Uterus (tissue), 2 donors: ENCODE measurements around the gene PELI2.

ENCODE experiments used
- POLR2A ChIP-seq, 2 donors: fragments of 450-650 bp; IDR thresholded peaks; one replicate each; pipeline ENCODE4 v1.6.1; 2016; ENCODE audit warnings: antibody characterized with exemption in 2 of 2, mild to moderate bottlenecking in 1 of 2, moderate library complexity in 1 of 2
- TF ChIP-seq, protein P1 (sequence below), 4 experiments: fragments of 200-600 bp in 2 of 4; fragments of 450-650 bp in 2 of 4; sonication (generic) in 2 of 4; IDR thresholded peaks; one replicate each; pipeline ENCODE4 v1.5.1; 2016 to 2019; ENCODE audit warnings: antibody characterized with exemption in 4 of 4, mild to moderate bottlenecking in 2 of 4, moderate library complexity in 1 of 4

DNA sequence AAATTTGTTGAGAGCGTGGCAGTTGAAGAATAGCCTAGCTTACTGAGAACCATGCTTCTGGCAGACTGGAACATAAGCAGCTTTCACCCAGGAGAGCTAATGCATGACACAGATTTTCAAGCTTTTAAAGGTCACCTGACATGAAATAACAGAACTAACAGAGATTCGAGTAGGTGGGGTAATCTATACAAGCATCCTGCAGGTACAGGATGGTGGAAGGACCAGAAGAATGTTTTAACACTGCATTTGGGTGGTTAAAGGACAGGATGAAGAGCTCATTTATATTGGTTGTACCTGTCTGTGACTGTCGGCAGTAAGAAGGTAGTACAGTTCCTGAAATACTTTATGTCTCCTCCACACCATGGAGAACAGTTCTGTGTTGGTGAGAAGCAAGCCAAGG is 8.9 kb downstream of the PELI2 start:
- TF ChIP-seq, protein P1, sequence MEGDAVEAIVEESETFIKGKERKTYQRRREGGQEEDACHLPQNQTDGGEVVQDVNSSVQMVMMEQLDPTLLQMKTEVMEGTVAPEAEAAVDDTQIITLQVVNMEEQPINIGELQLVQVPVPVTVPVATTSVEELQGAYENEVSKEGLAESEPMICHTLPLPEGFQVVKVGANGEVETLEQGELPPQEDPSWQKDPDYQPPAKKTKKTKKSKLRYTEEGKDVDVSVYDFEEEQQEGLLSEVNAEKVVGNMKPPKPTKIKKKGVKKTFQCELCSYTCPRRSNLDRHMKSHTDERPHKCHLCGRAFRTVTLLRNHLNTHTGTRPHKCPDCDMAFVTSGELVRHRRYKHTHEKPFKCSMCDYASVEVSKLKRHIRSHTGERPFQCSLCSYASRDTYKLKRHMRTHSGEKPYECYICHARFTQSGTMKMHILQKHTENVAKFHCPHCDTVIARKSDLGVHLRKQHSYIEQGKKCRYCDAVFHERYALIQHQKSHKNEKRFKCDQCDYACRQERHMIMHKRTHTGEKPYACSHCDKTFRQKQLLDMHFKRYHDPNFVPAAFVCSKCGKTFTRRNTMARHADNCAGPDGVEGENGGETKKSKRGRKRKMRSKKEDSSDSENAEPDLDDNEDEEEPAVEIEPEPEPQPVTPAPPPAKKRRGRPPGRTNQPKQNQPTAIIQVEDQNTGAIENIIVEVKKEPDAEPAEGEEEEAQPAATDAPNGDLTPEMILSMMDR (IDR thresholded peaks at IDR 0.05), result no peak
- TF ChIP-seq POLR2A (IDR thresholded peaks at IDR 0.05), result no peak
